Endothelial cell of umbilical vein (primary cell): ENCODE results near the gene BRD3. TPM values are rescaled to one million over a fixed set of nuclear protein-coding genes. Genes with fewer than 3 reads are reported as not detected.

Source experiments
- BruUV-seq: library from RNA; stranded (reverse); fragments of 400-500 nt; replicated peaks from 2 replicates; lab custom pipeline; 2021; lab: Mats Ljungman, UMichigan
- CTCF ChIA-PET: fragments of 300-600, 350-600 bp; sonication (Branson Sonifier 250); formaldehyde crosslinking; loops from one replicate; lab custom pipeline; 2021; ENCODE audit warnings: antibody characterized with exemption, inconsistent platforms; lab: Charles Lee
- POLR2A ChIA-PET: fragments of 300-600, 350-600 bp; sonication (Branson Sonifier 250); formaldehyde crosslinking; loops from one replicate; lab custom pipeline; 2021; ENCODE audit warnings: antibody characterized with exemption, inconsistent platforms; lab: Charles Lee
- DNase-seq: peaks from one replicate; pipeline ENCODE4 v3.0.0-alpha.2; 2011; ENCODE audit warnings: low read depth, low spot score
- FAIRE-seq: peaks from 2 replicates; lab custom pipeline; 2011; peaks lifted over from hg19 to GRCh38; lab: Jason Lieb, UNC
- H2AFZ ChIP-seq: 2 replicates; pipeline ENCODE4 v1.6.0; 2012; ENCODE audit warnings: low read depth, low read length, control low read depth, inconsistent platforms
- H3K27ac ChIP-seq: 2 replicates; pipeline ENCODE4 v1.5.1; 2011; ENCODE audit warnings: low read depth, mild to moderate bottlenecking, control low read depth, low read length, moderate library complexity; ENCODE audit not compliant: insufficient read depth
- H3K27me3 ChIP-seq, 2 experiments: 2 replicates each; pipeline versions ENCODE4 v1.6.0 to v1.6.1; 2011; ENCODE audit warnings: low read length in 2 of 2, mixed read lengths in 1 of 2; ENCODE audit not compliant: control insufficient read depth in 2 of 2, insufficient read depth in 2 of 2
- H3K36me3 ChIP-seq, 2 experiments: 2 replicates in 1 of 2; 3 replicates in 1 of 2; pipeline ENCODE4 v1.5.1; 2011; ENCODE audit warnings: low read length in 2 of 2, mild to moderate bottlenecking in 1 of 2, moderate library complexity in 1 of 2; ENCODE audit not compliant: control insufficient read depth in 2 of 2, insufficient read depth in 2 of 2; ENCODE audit errors: extremely low read depth in 1 of 2
- H3K4me1 ChIP-seq: 3 replicates; pipeline ENCODE4 v1.5.1; 2011; ENCODE audit warnings: mild to moderate bottlenecking, low read length; ENCODE audit not compliant: control insufficient read depth, insufficient read depth; ENCODE audit errors: extremely low read depth
- H3K4me2 ChIP-seq: 2 replicates; pipeline ENCODE4 v1.6.1; 2011; ENCODE audit warnings: low read length, control low read depth, mixed read lengths; ENCODE audit not compliant: insufficient read depth
- H3K4me3 ChIP-seq, 3 experiments: fragments of 200-600 bp in 1 of 3; sonication (generic), shearing (Covaris generic) in 1 of 3; replicated peaks in 1 of 3; 2 replicates each; pipeline ENCODE4 v1.5.1; 2011 to 2016; ENCODE audit warnings: control low read depth in 3 of 3, low read length in 3 of 3, mild to moderate bottlenecking in 2 of 3, inconsistent platforms in 1 of 3, low read depth in 1 of 3, moderate library complexity in 1 of 3; ENCODE audit not compliant: insufficient read depth in 1 of 3
- H3K79me2 ChIP-seq: 2 replicates; pipeline ENCODE4 v1.6.0; 2012; ENCODE audit warnings: low read length, inconsistent platforms; ENCODE audit not compliant: control insufficient read depth, insufficient read depth
- H3K9ac ChIP-seq: replicated peaks from 2 replicates; pipeline ENCODE3; 2011; ENCODE audit warnings: low read length, control low read depth; ENCODE audit not compliant: insufficient read depth; ENCODE audit errors: extremely low read depth
- H3K9me1 ChIP-seq: replicated peaks from 3 replicates; pipeline ENCODE4 v1.6.0; 2011; ENCODE audit warnings: mild to moderate bottlenecking, low read length; ENCODE audit not compliant: control insufficient read depth, insufficient read depth; ENCODE audit errors: extremely low read depth
- H3K9me3 ChIP-seq: replicated peaks from 2 replicates; pipeline ENCODE4 v1.5.1; 2012; ENCODE audit warnings: low read length, inconsistent platforms; ENCODE audit not compliant: control insufficient read depth, insufficient read depth
- H4K20me1 ChIP-seq: replicated peaks from 2 replicates; pipeline ENCODE3; 2011; ENCODE audit warnings: mild to moderate bottlenecking, low read length; ENCODE audit not compliant: control insufficient read depth, insufficient read depth; ENCODE audit errors: extremely low read depth
- CTCF ChIP-seq, 2 donors: IDR thresholded peaks; 1 replicate in 1 of 2; 2 replicates in 1 of 2; pipeline ENCODE4 v1.5.1; 2011; ENCODE audit warnings: low read length in 2 of 2, mild to moderate bottlenecking in 2 of 2, moderate library complexity in 2 of 2, control low read depth in 1 of 2, inconsistent platforms in 1 of 2, low read depth in 1 of 2; ENCODE audit not compliant: insufficient read depth in 1 of 2; ENCODE audit errors: extremely low read depth in 1 of 2
- EZH2 ChIP-seq: IDR thresholded peaks from 2 replicates; pipeline ENCODE4 v1.6.1; 2012; ENCODE audit warnings: borderline replicate concordance, low read depth, mild to moderate bottlenecking, moderate library complexity, low read length, inconsistent platforms; ENCODE audit not compliant: severe bottlenecking
- FOS ChIP-seq: IDR thresholded peaks from 2 replicates; pipeline ENCODE4 v1.6.1; 2011; ENCODE audit warnings: mild to moderate bottlenecking, low read length, moderate library complexity, borderline replicate concordance; ENCODE audit not compliant: insufficient read depth
- GATA2 ChIP-seq: IDR thresholded peaks from 2 replicates; pipeline ENCODE4 v1.7.0; 2011; ENCODE audit warnings: low read depth, mild to moderate bottlenecking, moderate library complexity, mixed read lengths, low read length; ENCODE audit not compliant: insufficient read length, insufficient read depth
- JUN ChIP-seq: IDR thresholded peaks from 2 replicates; pipeline ENCODE4 v1.6.1; 2011; ENCODE audit warnings: borderline replicate concordance, low read depth; ENCODE audit not compliant: insufficient read length, insufficient read depth
- MAX ChIP-seq: IDR thresholded peaks from 2 replicates; pipeline ENCODE4 v1.6.1; 2011; ENCODE audit not compliant: insufficient read depth, insufficient read length
- MYC ChIP-seq: IDR thresholded peaks from one replicate; pipeline ENCODE4 v1.6.1; 2011; ENCODE audit warnings: mild to moderate bottlenecking, low read depth, low read length
- POLR2AphosphoS5 ChIP-seq: IDR thresholded peaks from 2 replicates; pipeline ENCODE4 v1.6.1; 2012; ENCODE audit warnings: low read depth, mild to moderate bottlenecking, control low read depth, low read length, moderate library complexity; ENCODE audit not compliant: insufficient read depth
- dilution Hi-C: fragments of 300-500 bp; cut with MboI; formaldehyde crosslinking; loops from one replicate; pipeline ENCODE4 v1.15.0; 2019; ENCODE audit warnings: low sequenced_read_pairs; ENCODE audit not compliant: extremely low pct_ligation_motif_present
- intact Hi-C: fragments of 100-400 bp; cut with micrococcal nuclease; formaldehyde crosslinking; loops from one replicate; pipeline ENCODE4 v1.10.0; 2022
- polyA plus RNA-seq, 4 experiments: library from polyadenylated mRNA; depleted of rRNA in 3 of 4; stranded (reverse) in 3 of 4; unstranded in 1 of 4; fragments of >200 nt; gene quantifications; 2 replicates each; pipeline versions ENCODE4 v1.2.1 to v1.2.3, GENCODE V29; 2011 to 2012; ENCODE audit warnings: missing spikeins in 1 of 4
- total RNA-seq: library from RNA; stranded (reverse); gene quantifications from 2 replicates; pipeline ENCODE4 v1.2.3, GENCODE V29; 2021

The BRD3 gene
- total and polyA plus RNA-seq, 2 donors (not counting 3 experiments of a cell fraction or from before 2014, with no cell fraction given) = 10.5 to 47.1 TPM

DNA sequence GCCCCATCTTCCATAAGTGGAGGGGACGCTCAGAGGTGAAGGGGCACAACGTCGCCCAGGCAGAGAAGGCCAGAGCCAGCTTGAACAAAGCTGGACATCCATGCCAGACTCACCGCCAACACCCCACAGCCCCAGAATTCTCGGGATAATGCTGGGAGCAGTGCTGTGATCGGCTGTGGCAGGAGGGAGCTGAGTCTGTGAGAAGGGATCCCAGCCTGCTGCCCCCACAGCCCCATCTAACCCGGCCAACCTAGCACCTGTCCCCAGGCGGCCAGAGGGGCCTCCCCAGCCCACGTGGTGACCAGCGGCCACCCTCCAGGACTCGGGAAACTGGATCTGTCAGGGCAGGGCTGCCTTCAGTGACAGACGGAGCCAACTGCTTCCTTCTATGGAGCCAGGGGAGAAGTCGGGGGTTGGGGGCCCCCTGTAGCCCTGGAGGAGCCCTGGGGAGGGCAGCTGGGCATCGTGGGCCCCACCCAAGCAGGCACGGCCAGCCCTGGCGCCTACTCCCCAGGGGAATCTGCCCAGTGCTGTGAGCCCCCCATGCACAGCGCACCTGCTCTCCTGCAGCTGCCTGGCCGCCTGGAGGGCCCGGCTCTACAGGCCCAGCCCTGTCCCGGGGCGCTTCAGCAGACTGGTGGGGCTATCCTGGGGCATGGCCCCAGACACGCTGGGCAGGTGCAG, 6.0 kb downstream of the BRD3 start:
- ChIA-PET POLR2A (no interaction called here), CTCF (interaction anchor here (0.7 to 1.0 kb wide), 2 partner anchors 9 to 67 kb away, joined by 3 read pairs; no protein-coding TSS in a partner anchor)
- no peak overlapping the region for H3K9ac ChIP-seq
- dilution Hi-C loops = no loop called here
- no peaks in the 10 kb centered on the region for H3K9me1 ChIP-seq
- no peak overlapping the region for H3K4me3 ChIP-seq
- no peaks in the 10 kb centered on the region for H3K9me3 ChIP-seq
- intact Hi-C loops = loop anchor here (10.0 kb wide), 1 partner anchor 383 kb away; no protein-coding TSS in a partner anchor
- H3K36me3 ChIP-seq = peaks cover 0 to 3% of the 10 kb centered on the region in 2 experiments
- no peak overlapping the region for H3K4me2 ChIP-seq
- H3K79me2 ChIP-seq = peaks cover 89% of the 10 kb centered on the region
- no peak overlapping the region for H3K27ac ChIP-seq
- peaks cover 18% of the 10 kb centered on the region for H3K4me1 ChIP-seq
- FAIRE-seq = no peak
- no peak for TF ChIP-seq CTCF (IDR thresholded peaks at IDR 0.05; ENCODE audit: extremely low read depth in 1 of 2, insufficient read depth in 1 of 2, low read depth in 1 of 2, low read length in 2 of 2)
- TF ChIP-seq POLR2AphosphoS5 = no peak
- no peak for TF ChIP-seq GATA2
- no peak for TF ChIP-seq JUN
- TF ChIP-seq EZH2 = no peak
- TF ChIP-seq MYC = no peak
- TF ChIP-seq MAX = no peak
- no peak for TF ChIP-seq FOS
- H3K27me3 ChIP-seq = no peaks in the 10 kb centered on the region
- DNase-seq = no peak
- no peak overlapping the region for H2AFZ ChIP-seq
- BruUV-seq = no TSS peak
- peaks cover 5% of the 10 kb centered on the region for H4K20me1 ChIP-seq
